Measurements from ENCODE around the gene NCK2.

NCK2 gene

DNA sequence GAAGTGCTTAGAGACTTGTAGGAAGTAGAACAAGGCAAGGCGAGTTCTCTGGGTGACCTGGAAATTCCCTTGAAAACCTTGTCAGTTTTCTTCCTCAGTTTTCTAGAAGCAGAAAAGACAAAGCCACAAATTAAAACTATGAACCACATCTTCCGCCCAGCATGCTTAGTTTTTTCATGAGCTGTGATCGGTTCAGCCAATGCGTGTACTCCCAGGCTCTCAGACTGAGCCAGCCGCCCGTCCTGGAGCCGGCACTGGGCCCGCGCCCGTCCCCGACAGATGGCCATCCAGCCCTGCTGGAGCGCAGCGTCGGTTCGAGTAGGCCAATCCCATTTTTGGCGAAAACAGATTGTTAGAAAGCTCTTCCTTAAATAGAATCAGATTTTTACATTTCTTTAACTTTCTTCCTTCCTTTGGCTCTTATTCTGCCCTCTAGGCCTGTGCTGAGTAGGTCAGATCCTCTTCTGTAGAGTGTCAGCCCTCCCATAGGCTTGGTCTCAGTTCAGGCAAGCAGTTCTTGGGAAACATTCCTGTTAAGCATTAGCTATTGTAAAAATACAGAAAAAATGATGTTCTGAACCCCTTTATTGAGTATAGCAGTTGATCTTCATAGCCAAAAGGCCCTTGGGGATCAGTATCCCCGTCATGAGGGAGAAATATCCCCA, 112.5 kb downstream of the NCK2 start:
- DNase-seq, result peak; percentile 73

GRCh38 chr2:105858868-105859693, 114.4 kb downstream of the NCK2 start:
- DNase-seq, result no peak

DNA sequence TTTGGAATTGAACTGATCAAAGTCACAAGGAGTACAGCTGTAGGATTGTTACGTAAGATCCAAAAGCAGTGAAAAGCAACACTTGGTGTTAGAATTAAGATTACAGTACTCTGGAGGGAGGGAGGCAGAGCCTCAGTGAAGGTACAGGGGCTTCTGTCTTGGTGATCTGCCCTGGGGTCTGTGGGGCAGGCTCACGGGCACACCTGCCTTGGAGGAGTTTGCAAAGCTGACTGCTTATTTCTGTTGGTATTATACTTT, 114.9 kb downstream of the NCK2 start:
- no peak for DNase-seq

GRCh38 chr2:105860567-105860966, 115.9 kb downstream of the NCK2 start:
- DNase-seq, result no peak

GRCh38 chr2:105861200-105861599, 116.5 kb downstream of the NCK2 start:
- DNase-seq, result no peak

- DNase-seq, result no peak
Measured at GRCh38 chr2:105862843-105863242, 118.1 kb downstream of the NCK2 start.

DNA sequence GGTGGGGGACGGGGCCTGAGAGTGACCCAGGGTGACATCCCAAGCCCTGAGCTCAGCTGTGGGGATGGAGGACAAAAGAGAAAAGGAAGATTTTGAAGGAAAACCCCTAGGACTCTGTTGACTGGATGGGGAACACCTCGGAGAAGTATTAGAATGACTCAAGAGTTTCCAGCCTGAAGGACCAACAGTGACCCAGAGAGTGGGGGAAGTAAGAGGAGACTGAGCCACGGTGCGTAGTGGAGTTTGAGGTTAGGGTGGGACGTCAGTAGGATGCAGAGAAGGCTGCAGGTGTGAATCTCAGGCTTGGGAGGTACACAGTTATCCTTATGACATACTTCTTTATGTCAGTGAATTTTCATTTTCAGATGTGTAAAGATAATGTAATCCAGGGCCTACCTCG, 119.5 kb downstream of the NCK2 start:
- no peak for DNase-seq

GRCh38 chr2:105865222-105865913, 120.7 kb downstream of the NCK2 start:
- DNase-seq, result no peak

DNA sequence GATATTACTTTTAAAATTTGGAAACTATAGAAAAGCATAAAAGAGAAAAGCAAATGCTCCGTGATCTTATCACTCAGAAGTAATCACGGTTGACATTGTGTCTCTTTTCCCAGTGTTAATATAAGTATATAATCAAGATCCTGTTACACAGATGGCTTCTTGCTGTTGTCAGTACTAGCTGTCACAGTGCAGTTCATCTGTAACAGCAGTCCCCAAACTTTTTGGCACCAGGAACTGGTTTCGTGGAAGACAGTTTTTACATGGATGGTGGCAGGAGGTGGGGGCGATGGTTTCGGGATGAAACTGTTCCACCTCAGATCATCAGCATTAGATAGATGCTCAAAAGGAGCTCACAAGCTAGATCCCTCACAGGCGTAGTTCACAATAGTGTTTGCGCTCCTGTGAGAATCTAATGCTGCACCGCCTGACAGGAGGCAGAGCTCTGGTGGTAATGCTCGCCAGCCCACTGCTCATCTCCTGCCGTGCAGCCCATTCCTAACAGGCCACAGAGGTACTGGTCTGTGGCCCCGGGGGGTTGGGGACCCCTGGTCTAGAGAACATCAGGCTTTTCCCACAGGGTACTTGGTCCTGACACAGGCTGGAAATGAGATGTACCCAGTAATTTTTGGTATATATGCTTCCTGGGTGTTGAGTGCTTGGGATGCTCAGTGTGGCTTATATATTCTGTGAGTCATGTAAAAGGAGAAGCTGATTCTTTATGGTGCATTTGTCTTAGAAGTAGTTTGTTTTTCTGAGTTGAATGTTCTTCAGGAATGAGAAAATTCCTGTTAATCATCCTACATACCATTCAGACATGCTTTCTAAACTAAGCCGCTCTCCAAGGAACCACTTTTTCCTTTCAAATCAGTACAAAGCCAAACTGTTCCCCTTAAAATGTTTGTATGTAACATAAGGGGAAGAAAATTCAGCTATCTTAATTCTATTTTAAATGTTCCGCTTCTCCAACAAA, 121.8 kb downstream of the NCK2 start:
- no peak for DNase-seq

DNA sequence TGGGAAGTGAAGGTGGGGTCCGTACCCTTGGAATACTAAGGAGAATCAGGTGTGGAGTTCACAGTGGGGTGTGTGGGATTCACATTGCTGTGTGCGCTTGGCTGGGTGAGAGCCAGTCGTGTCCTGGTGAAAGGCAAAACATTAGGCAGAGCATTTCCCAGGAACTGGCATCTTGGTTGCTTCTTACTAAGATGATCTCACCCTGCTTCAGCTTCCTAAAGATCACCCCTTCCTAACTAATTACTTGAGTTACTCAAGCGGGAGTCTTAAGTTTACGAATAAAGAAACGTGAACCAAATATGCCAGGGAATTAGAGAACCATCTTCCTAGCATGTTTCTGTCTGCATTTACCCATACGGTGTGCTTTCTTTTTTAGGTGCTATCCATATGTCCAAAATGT, 122.9 kb downstream of the NCK2 start:
- DNase-seq, result no peak

GRCh38 chr2:105868060-105868459, 123.3 kb downstream of the NCK2 start:
- no peak for DNase-seq

DNA sequence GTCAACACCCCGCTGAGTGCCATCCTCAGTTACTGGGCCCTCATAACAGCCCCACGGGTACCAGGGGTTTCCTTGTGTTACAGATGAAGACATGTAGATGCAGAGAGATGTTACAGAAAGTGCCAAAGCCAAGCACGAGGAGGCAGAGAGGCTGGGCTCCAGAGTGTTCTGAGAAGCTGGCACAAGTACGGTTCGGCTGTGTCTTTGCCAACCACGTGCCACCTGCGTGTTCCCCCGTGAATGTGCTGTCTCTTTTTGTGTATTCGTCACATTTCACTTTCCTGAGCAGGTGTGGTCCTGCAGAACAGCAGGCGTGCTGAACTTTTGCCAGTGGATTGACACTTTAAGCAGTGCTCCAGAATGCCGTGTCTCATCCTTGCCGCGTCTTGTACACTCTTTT, 124.6 kb downstream of the NCK2 start:
- no peak for DNase-seq

GRCh38 chr2:105870062-105870461, 125.3 kb downstream of the NCK2 start:
- DNase-seq, result no peak

- no peak for DNase-seq
Measured at GRCh38 chr2:105870858-105871257, 126.1 kb downstream of the NCK2 start.

DNA sequence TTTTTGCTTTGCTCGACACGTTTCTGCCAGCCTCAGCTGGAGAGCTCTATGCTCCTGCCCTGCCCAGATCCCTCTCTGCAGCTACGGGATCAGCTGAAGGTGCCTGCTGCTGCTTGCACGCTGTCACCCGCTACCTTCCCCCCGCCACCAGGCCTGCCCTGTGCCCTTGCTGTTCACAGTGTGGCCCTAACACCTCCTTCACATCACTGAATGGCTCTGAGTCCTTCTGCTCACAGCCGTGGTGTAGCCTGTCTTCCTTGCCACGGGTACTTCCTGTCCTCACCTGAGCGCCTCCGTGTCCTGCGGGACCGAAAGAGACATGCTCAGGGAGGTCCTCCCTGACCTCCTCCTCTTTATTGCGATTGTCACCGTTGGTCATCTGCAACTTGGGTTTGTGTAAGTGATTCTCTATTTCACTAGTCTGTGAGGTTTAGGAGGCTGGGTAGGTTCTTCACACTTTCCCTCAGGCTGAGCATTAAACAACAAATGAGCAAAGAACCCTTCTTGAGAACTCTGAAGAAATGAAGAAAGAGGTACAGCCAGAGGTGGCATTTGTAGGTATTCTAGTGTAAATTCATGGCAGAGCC, 127.5 kb downstream of the NCK2 start:
- DNase-seq, result no peak

DNA sequence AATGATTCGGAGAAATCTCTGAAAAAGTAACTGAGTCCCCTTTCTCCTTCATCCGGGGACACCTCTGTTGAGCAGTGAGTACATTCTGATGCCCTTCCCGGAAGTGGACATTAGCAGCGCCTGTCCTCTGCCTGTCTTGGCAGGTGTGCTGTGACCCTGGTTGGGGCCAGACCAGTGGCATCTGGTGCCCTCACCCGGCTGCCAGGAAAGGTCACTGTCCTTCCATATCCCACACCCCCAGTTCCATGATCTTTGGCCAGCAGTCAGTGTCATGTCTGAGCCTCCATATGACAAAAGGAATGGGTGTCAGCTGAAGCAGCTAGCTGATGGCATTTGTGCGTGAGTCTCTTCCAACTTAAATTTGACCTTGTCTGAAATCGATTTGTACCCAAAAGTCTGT, 128.1 kb downstream of the NCK2 start:
- no peak for DNase-seq

- no peak for DNase-seq
Measured at GRCh38 chr2:105873281-105873680, 128.6 kb downstream of the NCK2 start.

GRCh38 chr2:105873721-105874120, 129.0 kb downstream of the NCK2 start:
- DNase-seq, result peak; percentile 80

DNA sequence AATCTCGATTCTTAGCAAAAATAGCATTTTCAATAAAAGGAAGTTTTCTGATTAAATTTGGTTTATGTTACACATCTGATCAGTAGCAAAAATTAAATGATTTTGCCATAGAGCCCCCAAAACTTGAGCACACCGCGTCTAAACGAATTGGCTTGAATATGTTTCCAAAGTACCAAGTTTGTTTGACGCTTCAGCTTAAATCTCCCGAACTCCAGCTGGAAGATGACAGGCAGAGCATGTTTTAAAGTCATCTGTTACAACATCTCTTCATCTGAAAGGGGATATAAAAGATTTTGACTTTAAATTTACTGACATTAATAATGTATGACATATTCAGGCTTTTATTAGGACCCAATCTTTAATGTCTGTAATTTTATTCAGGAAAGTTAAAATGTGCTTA, 129.8 kb downstream of the NCK2 start:
- DNase-seq, result no peak

DNA sequence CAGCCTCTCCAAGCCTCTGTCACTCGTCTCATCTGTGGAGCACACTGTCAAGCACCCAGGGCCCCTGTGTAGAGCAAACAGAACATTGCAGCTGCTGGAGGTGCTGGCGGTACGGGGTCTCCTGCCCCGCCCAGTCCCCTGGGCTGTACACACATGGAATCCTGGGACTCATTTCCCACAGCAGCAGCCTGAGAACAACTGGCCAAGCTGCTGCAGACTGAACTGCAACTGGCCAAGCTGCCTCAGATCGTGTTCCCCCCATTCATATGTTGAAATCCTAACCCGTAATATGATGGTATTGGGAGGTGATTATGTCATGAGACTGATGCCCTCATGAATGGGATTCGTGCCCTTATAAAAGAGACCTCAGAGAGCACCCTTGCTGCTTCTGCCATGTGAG, 130.5 kb downstream of the NCK2 start:
- DNase-seq, result no peak

GRCh38 chr2:105876191-105876590, 131.5 kb downstream of the NCK2 start:
- no peak for DNase-seq

- no peak for DNase-seq
Measured at GRCh38 chr2:105877945-105878344, 133.2 kb downstream of the NCK2 start.
